ENCODE data around the gene LARP4B.

LARP4B gene

GRCh38 chr10:972763-973162 lies 41.3 kb upstream of the LARP4B start:
- DNase-seq (ENCODE audit: low spot score) = no peak
- no peak for TF ChIP-seq CTCF (IDR thresholded peaks at IDR 0.05; ENCODE audit: extremely low read depth, missing control alignments)

- no peak for DNase-seq (ENCODE audit: low spot score)
- no peak for TF ChIP-seq CTCF (IDR thresholded peaks at IDR 0.05; ENCODE audit: extremely low read depth, missing control alignments)
Measured at GRCh38 chr10:971613-972012, 40.1 kb upstream of the LARP4B start.

- no peak for DNase-seq (ENCODE audit: low spot score)
Measured at GRCh38 chr10:971150-971542, 39.6 kb upstream of the LARP4B start.

GRCh38 chr10:970311-971149 lies 39.0 kb upstream of the LARP4B start:
- DNase-seq (ENCODE audit: low spot score) = no peak

More at GRCh38 chr10:971150-971542, 39.6 kb upstream of the LARP4B start:
- no peak for TF ChIP-seq CTCF (IDR thresholded peaks at IDR 0.05; ENCODE audit: extremely low read depth, missing control alignments)

GRCh38 chr10:969473-970150 lies 38.1 kb upstream of the LARP4B start:
- TF ChIP-seq CTCF (IDR thresholded peaks at IDR 0.05; ENCODE audit: extremely low read depth, missing control alignments) = no peak
- DNase-seq (ENCODE audit: low spot score) = no peak

More at GRCh38 chr10:970311-971149, 39.0 kb upstream of the LARP4B start:
- no peak for TF ChIP-seq CTCF (IDR thresholded peaks at IDR 0.05; ENCODE audit: extremely low read depth, missing control alignments)

GRCh38 chr10:968546-969199 lies 37.2 kb upstream of the LARP4B start:
- no peak for TF ChIP-seq CTCF (IDR thresholded peaks at IDR 0.05; ENCODE audit: extremely low read depth, missing control alignments)
- DNase-seq (ENCODE audit: low spot score) = no peak
